ENCODE data around the gene FUT2. TPM values are rescaled to one million over a fixed set of nuclear protein-coding genes. Genes with fewer than 3 reads are reported as not detected.
A peak's percentile ranks its signal among the peaks of the same experiment; 100 is the strongest.
"Not testable (repeated sequence)": the region's sequence is repeated elsewhere in the genome, so short reads cannot be mapped to it uniquely, and the experiment has no call there.

FUT2 gene
- total RNA-seq, 2 experiments from 2014 or later: not detected

DNA sequence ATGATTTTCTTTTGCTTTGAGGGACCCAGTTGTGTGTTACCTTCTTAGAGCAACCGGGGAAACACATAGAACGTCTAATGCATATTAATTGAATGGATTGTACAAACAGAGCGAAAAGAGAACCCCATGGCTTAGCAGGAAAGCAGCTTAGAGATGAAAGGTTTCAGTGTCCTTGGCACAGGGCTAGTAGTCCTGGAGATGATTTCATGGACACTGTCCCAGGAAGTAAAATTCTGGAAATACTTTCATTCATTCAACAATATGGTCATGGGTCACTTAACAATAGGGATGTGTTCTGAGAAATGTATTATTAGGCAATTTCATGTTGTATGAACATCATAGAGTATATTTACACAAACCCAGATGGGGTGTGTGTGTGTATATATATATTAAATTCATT lies 9.7 kb upstream of the FUT2 start:
- ChIA-PET CTCF (no interaction called here), POLR2A (no interaction called here)
- Mint-ChIP-seq H3K4me3 (no peak overlapping the region), H3K36me3 (no peaks in the 10 kb centered on the region), H3K4me1 (ENCODE audit: low read depth) (no peaks in the 10 kb centered on the region), H3K27ac (no peak overlapping the region), H3K9me3 (no peaks in the 10 kb centered on the region), H3K27me3 (no peaks in the 10 kb centered on the region)
- DNase-seq: no peak
- intact Hi-C loops (cut with micrococcal nuclease): no loop called here

DNA sequence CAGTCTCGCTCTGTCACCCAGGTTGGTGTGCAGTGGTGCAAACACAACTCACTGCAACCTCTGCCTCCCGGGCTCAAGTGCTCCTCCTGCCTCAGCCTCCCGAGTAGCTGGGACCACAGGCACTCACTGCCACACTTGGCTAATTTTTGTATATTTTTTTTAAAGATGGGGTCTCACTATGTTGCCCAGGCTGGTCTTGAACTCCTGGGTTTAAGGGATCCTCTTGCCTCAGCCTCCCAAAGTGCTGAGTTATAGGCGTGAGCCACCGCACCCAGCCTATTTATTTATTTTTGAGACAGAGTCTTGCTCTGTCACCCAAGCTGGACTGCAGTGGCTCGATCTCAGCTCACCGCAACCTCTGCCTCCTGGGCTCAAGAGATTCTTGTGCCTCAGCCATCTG lies 9.1 kb upstream of the FUT2 start:
- H3K4me1 Mint-ChIP-seq (ENCODE audit: low read depth); H3K9me3 Mint-ChIP-seq; H3K27ac Mint-ChIP-seq; POLR2A ChIA-PET; intact Hi-C loops (cut with micrococcal nuclease); DNase-seq; H3K4me3 Mint-ChIP-seq; CTCF ChIA-PET; H3K27me3 Mint-ChIP-seq; H3K36me3 Mint-ChIP-seq: not testable (repeated sequence)

DNA sequence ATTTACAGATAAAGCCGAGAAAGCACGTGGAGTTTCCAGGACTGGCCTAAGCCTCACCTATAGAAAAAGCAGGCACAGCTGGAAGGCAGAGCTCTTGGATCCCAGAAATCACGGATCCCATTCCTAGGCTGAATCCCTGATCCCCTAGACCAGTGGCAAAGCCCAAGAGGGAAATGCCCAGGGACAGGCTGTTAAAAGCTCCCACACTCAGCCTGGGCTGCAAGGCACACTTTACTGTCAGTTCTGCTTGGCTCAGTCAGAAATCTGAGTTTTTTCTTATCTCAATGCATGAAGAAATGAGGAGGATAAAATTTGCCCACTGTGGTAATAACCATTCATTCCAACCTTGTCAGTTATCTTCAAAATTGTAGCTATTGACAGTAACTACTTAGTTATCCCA lies 8.0 kb upstream of the FUT2 start:
- intact Hi-C loops (cut with micrococcal nuclease): no loop called here
- Mint-ChIP-seq H3K27ac (no peak overlapping the region), H3K36me3 (no peaks in the 10 kb centered on the region), H3K4me1 (ENCODE audit: low read depth) (no peaks in the 10 kb centered on the region), H3K27me3 (no peaks in the 10 kb centered on the region), H3K9me3 (no peaks in the 10 kb centered on the region), H3K4me3 (no peak overlapping the region)
- POLR2A ChIA-PET: no interaction called here
- DNase-seq: no peak
- CTCF ChIA-PET: no interaction called here

DNA sequence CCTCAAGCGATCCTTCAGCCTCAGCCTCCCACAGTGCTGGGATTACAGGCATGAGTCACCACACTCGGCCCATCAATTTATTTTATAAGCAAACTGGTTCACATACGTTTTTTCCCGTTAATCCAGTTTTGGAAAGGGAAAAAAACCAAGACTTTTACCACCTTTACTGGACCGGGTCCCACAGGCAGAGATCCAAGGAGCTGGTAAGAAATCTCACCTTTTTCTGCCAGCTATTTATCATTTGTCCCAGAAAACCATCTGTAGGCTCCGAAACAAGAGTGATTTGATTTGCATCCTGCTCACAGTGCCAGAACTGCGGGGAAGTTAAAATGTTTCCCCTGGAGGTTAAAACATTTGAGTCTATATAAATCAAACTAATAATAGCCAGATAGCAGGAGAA lies 6.3 kb upstream of the FUT2 start:
- H3K4me1 Mint-ChIP-seq (ENCODE audit: low read depth): no peaks in the 10 kb centered on the region
- intact Hi-C loops (cut with micrococcal nuclease): no loop called here
- DNase-seq: no peak
- no peaks in the 10 kb centered on the region for H3K9me3 Mint-ChIP-seq
- POLR2A ChIA-PET: no interaction called here
- no peak overlapping the region for H3K4me3 Mint-ChIP-seq
- H3K27ac Mint-ChIP-seq: no peak overlapping the region
- H3K27me3 Mint-ChIP-seq: no peaks in the 10 kb centered on the region
- CTCF ChIA-PET: no interaction called here
- peaks cover 3% of the 10 kb centered on the region for H3K36me3 Mint-ChIP-seq

DNA sequence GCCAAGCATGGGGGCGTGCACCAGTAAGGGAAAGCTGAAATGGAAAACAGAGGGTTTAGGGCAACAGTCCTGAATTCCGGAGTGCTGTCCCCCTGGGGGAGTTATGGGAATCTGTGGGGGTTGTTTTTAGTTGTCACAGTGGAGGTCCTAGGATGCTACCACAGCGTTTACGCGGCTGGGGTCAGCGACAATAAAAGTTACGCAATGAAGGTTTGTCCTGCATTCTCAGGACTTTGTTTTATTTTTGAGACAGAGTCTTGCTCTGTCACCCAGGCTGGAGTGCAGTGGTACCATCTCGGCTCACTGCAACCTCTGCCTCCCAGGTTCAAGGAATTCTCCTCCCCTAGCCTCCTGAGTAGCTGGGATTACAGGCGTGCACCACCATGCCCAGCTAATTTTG lies 2.1 kb upstream of the FUT2 start:
- H3K27me3 Mint-ChIP-seq; H3K4me1 Mint-ChIP-seq (ENCODE audit: low read depth); H3K36me3 Mint-ChIP-seq; H3K27ac Mint-ChIP-seq; H3K9me3 Mint-ChIP-seq; H3K4me3 Mint-ChIP-seq; DNase-seq; CTCF ChIA-PET; intact Hi-C loops (cut with micrococcal nuclease); POLR2A ChIA-PET: not testable (repeated sequence)

DNA sequence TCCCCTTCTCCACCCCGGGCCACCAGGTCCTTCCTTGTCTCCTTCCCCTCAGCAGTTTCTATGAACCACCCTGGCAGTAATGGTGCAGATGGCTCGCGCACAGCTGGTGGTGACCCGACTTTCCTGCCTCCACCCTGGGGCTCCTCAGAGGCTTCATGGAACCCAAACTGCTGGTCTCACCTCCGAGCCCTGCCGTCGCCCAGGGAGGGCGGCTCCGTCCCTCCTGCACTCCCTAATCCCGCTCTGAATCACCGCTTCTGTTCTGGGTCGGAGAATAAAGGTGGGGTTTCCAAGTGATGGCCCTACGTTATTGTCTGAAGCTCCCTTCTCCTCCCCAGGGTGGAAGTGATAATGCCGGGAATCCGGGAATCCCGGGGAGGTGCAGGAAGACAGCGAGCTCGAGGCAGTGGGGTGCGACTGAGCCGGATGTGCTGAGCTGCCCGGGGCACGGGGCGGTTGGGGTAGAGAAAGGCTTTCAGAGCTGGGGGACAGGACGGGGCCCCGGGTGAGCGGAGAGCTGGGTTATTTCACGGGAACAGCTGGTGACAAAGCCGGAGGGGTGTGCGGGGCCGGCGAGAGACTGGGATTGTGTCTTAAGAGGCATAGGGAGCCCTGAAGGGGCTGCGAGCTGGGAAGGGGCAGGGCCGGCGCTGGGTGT lies 711 bp downstream of the FUT2 start:
- H3K27me3 Mint-ChIP-seq: peaks cover 9% of the 10 kb centered on the region
- no peak for DNase-seq
- H3K4me3 Mint-ChIP-seq: peak overlapping the region; percentile 37
- no peak overlapping the region for H3K27ac Mint-ChIP-seq
- ChIA-PET CTCF (interaction anchor here (1.5 kb wide), 1 partner anchor 21 kb away, joined by 5 read pairs; no protein-coding TSS in a partner anchor), POLR2A (no interaction called here)
- intact Hi-C loops (cut with micrococcal nuclease): no loop called here
- H3K4me1 Mint-ChIP-seq (ENCODE audit: low read depth): peaks cover 9% of the 10 kb centered on the region
- H3K36me3 Mint-ChIP-seq: peaks cover 7% of the 10 kb centered on the region
- H3K9me3 Mint-ChIP-seq: no peaks in the 10 kb centered on the region

DNA sequence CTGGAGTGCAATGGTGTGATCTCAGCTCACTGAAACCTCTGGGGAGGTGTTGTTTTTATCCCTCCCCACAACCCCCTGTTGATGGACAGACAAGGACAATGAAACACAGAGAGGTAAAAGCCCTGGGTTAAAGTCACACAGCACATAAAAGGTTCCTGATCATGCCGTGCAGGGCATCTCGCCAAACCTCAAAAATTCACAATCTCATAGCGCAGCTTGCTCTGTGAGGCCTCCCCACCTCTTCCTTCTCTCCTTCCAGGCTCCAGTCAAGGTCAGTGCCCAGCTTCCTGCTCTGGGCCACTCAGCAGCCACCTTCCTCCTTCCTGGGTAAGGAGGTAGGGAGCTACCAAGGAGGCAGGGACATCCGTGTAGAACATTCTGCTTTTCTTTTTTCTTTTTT lies 2.3 kb downstream of the FUT2 start:
- Mint-ChIP-seq H3K4me1 (ENCODE audit: low read depth) (peaks cover 9% of the 10 kb centered on the region), H3K36me3 (peaks cover 13% of the 10 kb centered on the region), H3K27ac (no peak overlapping the region), H3K9me3 (no peaks in the 10 kb centered on the region), H3K4me3 (no peak overlapping the region), H3K27me3 (peaks cover 9% of the 10 kb centered on the region)
- ChIA-PET POLR2A (no interaction called here), CTCF (no interaction called here)
- intact Hi-C loops (cut with micrococcal nuclease): no loop called here
- DNase-seq: no peak

DNA sequence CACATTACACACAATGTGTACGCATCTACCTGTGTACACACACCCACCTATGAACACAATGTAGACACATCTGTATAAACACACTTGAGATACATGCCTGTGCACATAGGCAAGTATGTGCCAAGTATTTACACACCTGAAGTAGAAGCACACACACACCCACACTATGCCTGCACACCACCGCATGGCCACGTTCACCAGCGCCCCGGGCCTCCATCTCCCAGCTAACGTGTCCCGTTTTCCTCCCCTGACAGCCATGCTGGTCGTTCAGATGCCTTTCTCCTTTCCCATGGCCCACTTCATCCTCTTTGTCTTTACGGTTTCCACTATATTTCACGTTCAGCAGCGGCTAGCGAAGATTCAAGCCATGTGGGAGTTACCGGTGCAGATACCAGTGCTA lies 6.9 kb downstream of the FUT2 start:
- intact Hi-C loops (cut with micrococcal nuclease): no loop called here
- CTCF ChIA-PET: interaction anchor here (0.8 kb wide), 1 partner anchor 36 kb away, joined by 3 read pairs; no protein-coding TSS in a partner anchor
- Mint-ChIP-seq H3K27ac (no peak overlapping the region), H3K9me3 (no peaks in the 10 kb centered on the region), H3K4me1 (ENCODE audit: low read depth) (no peaks in the 10 kb centered on the region), H3K36me3 (peaks cover 19% of the 10 kb centered on the region), H3K27me3 (peaks cover 3% of the 10 kb centered on the region), H3K4me3 (no peak overlapping the region)
- DNase-seq: no peak
- POLR2A ChIA-PET: no interaction called here

DNA sequence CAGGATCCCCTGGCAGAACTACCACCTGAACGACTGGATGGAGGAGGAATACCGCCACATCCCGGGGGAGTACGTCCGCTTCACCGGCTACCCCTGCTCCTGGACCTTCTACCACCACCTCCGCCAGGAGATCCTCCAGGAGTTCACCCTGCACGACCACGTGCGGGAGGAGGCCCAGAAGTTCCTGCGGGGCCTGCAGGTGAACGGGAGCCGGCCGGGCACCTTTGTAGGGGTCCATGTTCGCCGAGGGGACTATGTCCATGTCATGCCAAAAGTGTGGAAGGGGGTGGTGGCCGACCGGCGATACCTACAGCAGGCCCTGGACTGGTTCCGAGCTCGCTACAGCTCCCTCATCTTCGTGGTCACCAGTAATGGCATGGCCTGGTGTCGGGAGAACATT lies 7.5 kb downstream of the FUT2 start:
- Mint-ChIP-seq H3K9me3 (no peaks in the 10 kb centered on the region), H3K27me3 (no peaks in the 10 kb centered on the region), H3K27ac (no peak overlapping the region), H3K36me3 (peaks cover 19% of the 10 kb centered on the region), H3K4me3 (no peak overlapping the region), H3K4me1 (ENCODE audit: low read depth) (no peaks in the 10 kb centered on the region)
- DNase-seq: no peak
- intact Hi-C loops (cut with micrococcal nuclease): no loop called here
- ChIA-PET POLR2A (no interaction called here), CTCF (no interaction called here)

DNA sequence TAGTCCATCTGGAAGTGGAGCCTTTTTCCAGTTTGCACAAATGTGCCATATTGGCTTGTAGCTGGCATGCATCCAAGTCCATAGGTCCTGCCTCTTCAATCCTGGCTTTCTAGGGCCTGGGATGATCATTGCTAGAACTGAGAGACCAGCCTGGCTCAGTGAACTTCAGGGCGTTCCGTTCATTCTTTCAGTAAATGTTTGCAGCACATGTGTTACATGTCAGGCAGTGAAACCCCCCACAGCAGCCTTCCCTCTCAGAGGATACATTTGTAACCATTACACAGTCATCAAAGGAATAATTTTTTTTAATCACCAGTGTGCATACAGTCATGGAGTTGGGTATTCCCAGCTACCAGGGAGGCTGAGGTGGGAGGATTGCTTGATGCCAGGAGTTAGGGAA lies 9.7 kb downstream of the FUT2 start:
- no peaks in the 10 kb centered on the region for H3K27me3 Mint-ChIP-seq
- CTCF ChIA-PET: no interaction called here
- H3K4me3 Mint-ChIP-seq: no peak overlapping the region
- peaks cover 19% of the 10 kb centered on the region for H3K36me3 Mint-ChIP-seq
- no peak for DNase-seq
- H3K27ac Mint-ChIP-seq: no peak overlapping the region
- H3K4me1 Mint-ChIP-seq (ENCODE audit: low read depth): no peaks in the 10 kb centered on the region
- H3K9me3 Mint-ChIP-seq: no peaks in the 10 kb centered on the region
- POLR2A ChIA-PET: no interaction called here
- intact Hi-C loops (cut with micrococcal nuclease): no loop called here

DNA sequence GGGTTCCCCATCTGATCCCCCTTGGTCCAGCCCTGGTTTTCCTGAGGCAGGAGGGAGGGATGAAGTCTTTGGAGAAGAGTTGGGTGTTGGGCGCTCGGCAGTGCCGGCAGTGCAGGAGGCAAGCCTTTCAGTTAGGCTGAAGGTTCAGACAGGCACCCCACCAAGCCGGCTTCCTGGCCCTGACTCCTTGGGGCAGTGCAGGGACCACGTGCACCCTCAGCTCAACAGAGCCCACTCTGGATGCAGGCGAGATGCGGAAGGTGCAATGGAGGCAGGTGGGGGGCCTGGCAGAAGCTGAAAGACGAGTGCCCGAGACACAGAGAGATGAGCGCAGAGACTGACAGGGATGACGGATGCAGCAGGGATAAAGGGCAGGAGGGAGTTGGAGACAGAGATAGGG lies 12.7 kb downstream of the FUT2 start:
- Mint-ChIP-seq H3K27me3 (no peaks in the 10 kb centered on the region), H3K4me3 (no peak overlapping the region), H3K36me3 (peaks cover 8% of the 10 kb centered on the region), H3K9me3 (peaks cover 7% of the 10 kb centered on the region), H3K27ac (no peak overlapping the region), H3K4me1 (ENCODE audit: low read depth) (peaks cover 6% of the 10 kb centered on the region)
- no peak for DNase-seq
- POLR2A ChIA-PET: no interaction called here
- intact Hi-C loops (cut with micrococcal nuclease): no loop called here
- CTCF ChIA-PET: no interaction called here

DNA sequence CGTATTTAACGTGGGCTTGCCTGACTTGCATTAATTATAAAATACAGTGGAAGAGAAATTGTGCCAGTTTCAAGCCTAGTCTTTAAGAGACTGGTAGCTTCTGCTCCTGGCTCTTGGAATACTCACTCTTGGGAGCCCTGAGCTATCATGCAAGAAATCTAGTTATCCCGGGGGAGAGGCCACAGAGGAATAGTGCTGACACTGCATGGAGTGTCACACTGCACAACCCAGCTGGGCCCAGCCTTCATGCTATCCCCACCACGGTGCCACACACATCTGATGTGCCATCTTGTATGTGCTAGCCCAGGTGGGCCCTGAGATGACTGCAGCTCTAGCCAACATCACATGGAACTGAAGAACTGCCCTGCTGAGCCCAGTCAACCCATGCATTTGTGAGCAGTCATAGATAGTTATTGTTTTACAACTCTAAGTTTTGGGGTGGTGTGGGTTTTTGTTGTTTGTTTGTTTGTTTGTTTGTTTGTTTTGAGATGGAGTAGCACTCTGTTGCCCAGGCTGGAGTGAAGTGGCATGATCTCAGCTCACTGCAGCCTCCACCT lies 15.4 kb downstream of the FUT2 start:
- no peaks in the 10 kb centered on the region for H3K27me3 Mint-ChIP-seq
- peaks cover 11% of the 10 kb centered on the region for H3K4me1 Mint-ChIP-seq (ENCODE audit: low read depth)
- peaks cover 4% of the 10 kb centered on the region for H3K36me3 Mint-ChIP-seq
- ChIA-PET CTCF (no interaction called here), POLR2A (no interaction called here)
- no peak overlapping the region for H3K27ac Mint-ChIP-seq
- DNase-seq: no peak
- H3K9me3 Mint-ChIP-seq: peaks cover 7% of the 10 kb centered on the region
- intact Hi-C loops (cut with micrococcal nuclease): no loop called here
- no peak overlapping the region for H3K4me3 Mint-ChIP-seq

DNA sequence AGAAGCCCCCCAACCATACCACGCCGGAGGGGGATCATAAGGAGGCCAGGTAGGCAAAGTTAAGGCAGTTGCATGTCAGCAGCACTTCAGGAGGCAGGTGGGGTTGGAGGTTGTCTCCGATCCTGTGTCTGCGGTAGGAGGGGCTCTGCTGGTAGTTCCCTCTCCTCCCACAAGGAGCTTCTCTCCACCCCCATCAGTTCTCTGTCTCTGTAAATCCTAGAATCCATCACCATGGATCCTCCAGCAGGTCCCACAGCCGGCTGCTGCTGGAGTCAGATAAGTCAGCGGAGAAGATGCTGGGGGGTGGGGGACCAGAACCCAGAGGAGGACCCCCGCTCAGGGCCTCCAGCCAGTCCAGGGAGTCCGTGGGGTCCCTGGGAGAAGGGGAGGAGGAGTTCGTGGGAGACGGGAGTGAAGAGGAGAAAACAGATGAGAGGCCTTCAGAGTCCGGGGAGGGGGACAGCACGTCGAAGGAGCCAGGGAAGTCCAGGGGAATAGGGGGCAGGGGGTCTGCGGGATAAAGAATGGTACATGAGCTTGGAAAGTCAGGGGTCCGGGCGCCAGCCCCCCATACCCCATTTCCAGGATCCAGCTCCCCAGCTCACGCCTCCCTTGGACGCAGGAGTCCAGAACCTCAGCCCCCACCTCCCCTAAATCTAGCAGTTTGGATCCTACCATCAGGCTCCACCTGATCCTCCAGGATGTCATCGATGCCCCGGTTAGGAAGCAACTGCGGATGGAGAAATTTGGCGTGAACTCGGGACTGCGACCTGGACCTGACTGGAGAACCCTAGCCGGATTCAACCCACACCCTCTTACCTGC lies 17.5 kb downstream of the FUT2 start:
- no peak for DNase-seq
- intact Hi-C loops (cut with micrococcal nuclease): no loop called here
- Mint-ChIP-seq H3K9me3 (peaks cover 7% of the 10 kb centered on the region), H3K27me3 (no peaks in the 10 kb centered on the region), H3K4me1 (ENCODE audit: low read depth) (peaks cover 11% of the 10 kb centered on the region), H3K27ac (no peak overlapping the region), H3K36me3 (no peaks in the 10 kb centered on the region), H3K4me3 (peak overlapping the region; percentile 83)
- ChIA-PET POLR2A (interaction anchor here (0.6 to 0.8 kb wide), 2 partner anchors 13 to 27 kb away, joined by 3 to 4 read pairs; no protein-coding TSS in a partner anchor), CTCF (interaction anchor here (0.6 to 3.8 kb wide), 6 partner anchors 11 to 123 kb away, joined by 3 to 14 read pairs (median 4); partner anchors contain the start of genes CA11 and HSD17B14)
